ENCODE results near the gene MAP2.

Gene MAP2

DNA sequence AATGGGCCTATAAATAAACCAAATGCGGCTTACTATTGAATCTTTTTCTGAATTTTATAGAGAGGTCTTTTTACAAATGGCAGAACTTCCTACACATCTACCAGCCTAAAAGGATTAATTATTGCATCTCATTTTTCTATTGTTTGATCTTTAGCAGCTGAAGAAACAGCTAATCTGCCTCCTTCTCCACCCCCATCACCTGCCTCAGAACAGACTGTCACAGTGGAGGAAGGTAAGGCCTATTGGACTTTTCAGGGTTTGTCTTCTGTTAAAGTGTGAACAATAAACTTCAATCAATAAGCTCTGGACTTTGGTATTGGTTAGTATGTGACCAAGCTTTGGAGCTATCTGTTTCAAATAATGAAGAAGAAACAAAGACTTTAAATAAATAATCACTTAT is 256.7 kb downstream of the MAP2 start:
- Histone ChIP-seq H3K4me2 (no peak overlapping the region), H4K20me1 (ENCODE audit: insufficient read depth) (no peaks in the 10 kb centered on the region), H2AFZ (ENCODE audit: low read depth) (no peak overlapping the region), H3K4me3 (IDR thresholded peaks at IDR 0.05; ENCODE audit: insufficient read depth, low read depth, low read length) (no peak overlapping the region), H3K27ac (no peak overlapping the region), H3K36me3 (ENCODE audit: insufficient read depth) (no peaks in the 10 kb centered on the region), H3K79me2 (ENCODE audit: insufficient read depth, low read depth) (no peaks in the 10 kb centered on the region), H3K4me1 (ENCODE audit: low read depth, poor library complexity, severe bottlenecking) (no peaks in the 10 kb centered on the region), H3K27me3 (ENCODE audit: insufficient read depth, low read depth) (no peaks in the 10 kb centered on the region), H3K9ac (no peak overlapping the region)
- TF ChIP-seq, protein P1, sequence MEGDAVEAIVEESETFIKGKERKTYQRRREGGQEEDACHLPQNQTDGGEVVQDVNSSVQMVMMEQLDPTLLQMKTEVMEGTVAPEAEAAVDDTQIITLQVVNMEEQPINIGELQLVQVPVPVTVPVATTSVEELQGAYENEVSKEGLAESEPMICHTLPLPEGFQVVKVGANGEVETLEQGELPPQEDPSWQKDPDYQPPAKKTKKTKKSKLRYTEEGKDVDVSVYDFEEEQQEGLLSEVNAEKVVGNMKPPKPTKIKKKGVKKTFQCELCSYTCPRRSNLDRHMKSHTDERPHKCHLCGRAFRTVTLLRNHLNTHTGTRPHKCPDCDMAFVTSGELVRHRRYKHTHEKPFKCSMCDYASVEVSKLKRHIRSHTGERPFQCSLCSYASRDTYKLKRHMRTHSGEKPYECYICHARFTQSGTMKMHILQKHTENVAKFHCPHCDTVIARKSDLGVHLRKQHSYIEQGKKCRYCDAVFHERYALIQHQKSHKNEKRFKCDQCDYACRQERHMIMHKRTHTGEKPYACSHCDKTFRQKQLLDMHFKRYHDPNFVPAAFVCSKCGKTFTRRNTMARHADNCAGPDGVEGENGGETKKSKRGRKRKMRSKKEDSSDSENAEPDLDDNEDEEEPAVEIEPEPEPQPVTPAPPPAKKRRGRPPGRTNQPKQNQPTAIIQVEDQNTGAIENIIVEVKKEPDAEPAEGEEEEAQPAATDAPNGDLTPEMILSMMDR (conservative IDR thresholded peaks at IDR 0.05; ENCODE audit: low read depth, low read length), result no peak

DNA sequence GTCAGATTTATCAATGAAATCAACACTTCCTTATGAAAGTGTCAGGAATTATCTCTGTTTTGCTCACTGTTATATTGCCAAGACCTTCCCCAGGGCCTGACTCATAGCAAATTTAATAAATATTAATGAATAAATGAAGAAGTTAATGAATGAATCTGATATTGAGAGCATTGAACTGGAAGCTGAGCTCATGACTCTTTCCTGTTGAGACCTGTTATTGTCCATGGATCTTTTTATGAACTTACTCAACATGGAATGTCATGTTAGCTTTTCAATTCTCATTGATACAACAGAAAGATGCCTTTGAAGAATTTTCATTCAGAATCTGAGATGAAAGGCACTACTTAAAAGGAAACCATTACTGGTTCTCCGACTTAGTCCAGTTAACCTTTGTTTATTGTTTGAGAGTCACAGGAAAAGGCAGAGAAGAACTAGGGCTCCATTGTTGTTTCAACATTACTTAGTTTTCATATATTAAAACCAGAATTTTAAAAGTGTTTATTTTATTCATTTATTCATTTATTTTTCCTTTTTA is 257.4 kb downstream of the MAP2 start:
- H3K4me3 ChIP-seq (IDR thresholded peaks at IDR 0.05; ENCODE audit: insufficient read depth, low read depth, low read length), result no peak overlapping the region
- no peak overlapping the region for H3K27ac ChIP-seq
- H2AFZ ChIP-seq (ENCODE audit: low read depth), result no peak overlapping the region
- no peaks in the 10 kb centered on the region for H3K79me2 ChIP-seq (ENCODE audit: insufficient read depth, low read depth)
- H3K27me3 ChIP-seq (ENCODE audit: insufficient read depth, low read depth), result no peaks in the 10 kb centered on the region
- H3K4me1 ChIP-seq (ENCODE audit: low read depth, poor library complexity, severe bottlenecking), result no peaks in the 10 kb centered on the region
- TF ChIP-seq, protein P1 (conservative IDR thresholded peaks at IDR 0.05; ENCODE audit: low read depth, low read length), result no peak
- no peaks in the 10 kb centered on the region for H4K20me1 ChIP-seq (ENCODE audit: insufficient read depth)
- no peak overlapping the region for H3K4me2 ChIP-seq
- no peaks in the 10 kb centered on the region for H3K36me3 ChIP-seq (ENCODE audit: insufficient read depth)
- H3K9ac ChIP-seq, result no peak overlapping the region

DNA sequence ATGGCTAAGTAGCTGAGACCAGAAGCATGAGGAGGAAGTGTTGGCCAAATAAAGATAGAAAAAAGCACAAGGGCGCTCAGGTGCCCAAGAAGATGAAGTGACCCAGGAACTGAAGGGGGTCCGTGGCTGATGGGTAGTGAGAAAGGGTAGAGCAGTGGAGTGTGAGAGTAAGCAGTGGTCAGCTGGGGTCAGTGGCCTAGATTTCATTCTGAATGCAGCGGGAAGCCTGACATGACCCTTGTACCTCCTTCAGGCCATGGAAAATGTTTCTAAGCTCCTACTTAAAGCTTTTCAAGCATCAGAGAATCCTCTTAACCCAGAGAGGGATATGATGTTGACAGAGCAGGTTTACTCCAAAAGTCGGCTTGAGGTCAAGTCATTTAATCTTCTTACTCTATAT is 258.8 kb downstream of the MAP2 start:
- TF ChIP-seq, protein P1 (conservative IDR thresholded peaks at IDR 0.05; ENCODE audit: low read depth, low read length), result no peak
- Histone ChIP-seq H3K79me2 (ENCODE audit: insufficient read depth, low read depth) (no peaks in the 10 kb centered on the region), H2AFZ (ENCODE audit: low read depth) (no peak overlapping the region), H3K9ac (no peak overlapping the region), H3K4me3 (IDR thresholded peaks at IDR 0.05; ENCODE audit: insufficient read depth, low read depth, low read length) (no peak overlapping the region), H3K36me3 (ENCODE audit: insufficient read depth) (no peaks in the 10 kb centered on the region), H3K27ac (no peak overlapping the region), H3K27me3 (ENCODE audit: insufficient read depth, low read depth) (no peaks in the 10 kb centered on the region), H3K4me2 (no peak overlapping the region), H3K4me1 (ENCODE audit: low read depth, poor library complexity, severe bottlenecking) (no peaks in the 10 kb centered on the region), H4K20me1 (ENCODE audit: insufficient read depth) (no peaks in the 10 kb centered on the region)

DNA sequence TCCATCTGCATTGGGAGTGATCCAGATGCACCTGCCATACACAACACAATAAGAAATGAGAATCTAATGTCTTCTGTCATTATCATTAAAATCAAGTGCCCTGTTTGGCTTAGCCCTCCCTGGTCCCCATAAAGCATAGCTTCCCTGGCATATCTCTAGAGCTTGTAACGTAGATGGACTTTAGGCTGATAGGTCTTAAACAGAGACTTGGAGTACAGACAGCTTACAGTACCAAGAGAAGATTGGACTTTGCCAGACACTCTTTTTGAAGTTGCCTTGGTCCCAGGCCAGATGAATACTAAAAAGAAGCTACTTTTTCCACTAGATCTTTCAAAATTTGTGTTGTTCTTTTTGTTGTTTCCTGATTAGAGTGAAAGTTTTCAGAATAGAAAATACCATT is 261.5 kb downstream of the MAP2 start:
- Histone ChIP-seq H3K9ac (no peak overlapping the region), H4K20me1 (ENCODE audit: insufficient read depth) (no peaks in the 10 kb centered on the region), H3K36me3 (ENCODE audit: insufficient read depth) (no peaks in the 10 kb centered on the region), H3K4me2 (no peak overlapping the region), H3K27ac (no peak overlapping the region), H2AFZ (ENCODE audit: low read depth) (no peak overlapping the region), H3K79me2 (ENCODE audit: insufficient read depth, low read depth) (no peaks in the 10 kb centered on the region), H3K4me1 (ENCODE audit: low read depth, poor library complexity, severe bottlenecking) (no peaks in the 10 kb centered on the region), H3K4me3 (IDR thresholded peaks at IDR 0.05; ENCODE audit: insufficient read depth, low read depth, low read length) (no peak overlapping the region), H3K27me3 (ENCODE audit: insufficient read depth, low read depth) (no peaks in the 10 kb centered on the region)
- TF ChIP-seq, protein P1 (conservative IDR thresholded peaks at IDR 0.05; ENCODE audit: low read depth, low read length), result no peak

All from KMS-11 (cell line).